Fibroblast of mammary gland (primary cell): ENCODE data around the gene IDH3B.

Source experiments
- DNase-seq: peaks from one replicate; pipeline ENCODE4 v3.0.0-alpha.2; 2010; ENCODE audit warnings: low read depth
- H3K4me3 ChIP-seq: 2 replicates; pipeline ENCODE4 v1.5.1; 2011; ENCODE audit warnings: low read depth, mild to moderate bottlenecking, low read length, moderate library complexity; ENCODE audit not compliant: control insufficient read depth
- CTCF ChIP-seq: conservative IDR thresholded peaks from 2 replicates; pipeline ENCODE4 v1.5.1; 2011; ENCODE audit warnings: low read depth, low read length, inconsistent platforms; ENCODE audit not compliant: control insufficient read depth, insufficient read depth

Gene IDH3B

GRCh38 chr20:2656471-2657117, 7.4 kb downstream of the IDH3B start:
- H3K4me3 ChIP-seq: no peak overlapping the region
- no peak for DNase-seq
- TF ChIP-seq CTCF: no peak

GRCh38 chr20:2655331-2656116, 8.5 kb downstream of the IDH3B start:
- DNase-seq: no peak
- TF ChIP-seq CTCF: no peak
- H3K4me3 ChIP-seq: no peak overlapping the region

GRCh38 chr20:2654831-2655230, 9.2 kb downstream of the IDH3B start:
- no peak for TF ChIP-seq CTCF
- DNase-seq: no peak
- peak overlapping the region; percentile 100 for H3K4me3 ChIP-seq

- H3K4me3 ChIP-seq: peak overlapping the region; percentile 100
- TF ChIP-seq CTCF: no peak
- DNase-seq: no peak
Observed at GRCh38 chr20:2654384-2654822, 9.6 kb downstream of the IDH3B start.

GRCh38 chr20:2653556-2654383, 10.2 kb downstream of the IDH3B start:
- no peak for TF ChIP-seq CTCF
- peak; percentile 12 for DNase-seq

GRCh38 chr20:2652724-2653555, 11.1 kb downstream of the IDH3B start:
- TF ChIP-seq CTCF: no peak
- no peak for DNase-seq

More at GRCh38 chr20:2653556-2654383, 10.2 kb downstream of the IDH3B start:
- peak overlapping the region; percentile 100 for H3K4me3 ChIP-seq

More at GRCh38 chr20:2652724-2653555, 11.1 kb downstream of the IDH3B start:
- H3K4me3 ChIP-seq: peak overlapping the region; percentile 100
